A673 (cell line): ENCODE measurements around the gene KLK14. TPM values are rescaled to one million over a fixed set of nuclear protein-coding genes. Genes with fewer than 3 reads are reported as not detected.

ENCODE experiments used
- BruUV-seq: library from RNA; stranded (reverse); fragments of 400-500 nt; replicated peaks from 2 replicates; lab custom pipeline; 2021; lab: Mats Ljungman, UMichigan
- CTCF ChIA-PET: fragments of 300-600 bp; sonication (Branson Sonifier 250); formaldehyde crosslinking; loops from one replicate; lab custom pipeline; 2022; ENCODE audit warnings: antibody characterized with exemption; lab: Charles Lee
- POLR2A ChIA-PET: fragments of 300-600 bp; sonication (Branson Sonifier 250); formaldehyde crosslinking; loops from one replicate; lab custom pipeline; 2022; ENCODE audit warnings: antibody characterized with exemption; ENCODE audit not compliant: low non-redundant PET; lab: Charles Lee
- DNase-seq: peaks from one replicate; pipeline ENCODE4 v3.0.0-alpha.2; 2015; ENCODE audit warnings: low spot score
- H3K27ac ChIP-seq: fragments of 200-600 bp; sonication (generic); 2 replicates; pipeline ENCODE4 v1.5.1; 2016; ENCODE audit warnings: mixed run types, low read depth, mild to moderate bottlenecking, mixed read lengths, antibody characterized with exemption, low read length; ENCODE audit not compliant: poor library complexity, severe bottlenecking
- H3K27me3 ChIP-seq: fragments of 200-600 bp; sonication (generic); replicated peaks from 2 replicates; pipeline ENCODE4 v1.6.1; 2017; ENCODE audit warnings: mixed run types, low read depth, mild to moderate bottlenecking, mixed read lengths, antibody characterized with exemption, low read length; ENCODE audit not compliant: insufficient read depth, poor library complexity
- H3K36me3 ChIP-seq: fragments of 200-600 bp; sonication (generic); 2 replicates; pipeline ENCODE4 v1.6.1; 2016; ENCODE audit warnings: mixed run types, mild to moderate bottlenecking, mixed read lengths, antibody characterized with exemption, low read length; ENCODE audit not compliant: insufficient read depth, poor library complexity, severe bottlenecking
- H3K4me1 ChIP-seq: fragments of 200-600 bp; sonication (generic); 2 replicates; pipeline ENCODE4 v1.6.1; 2017; ENCODE audit warnings: mixed run types, mild to moderate bottlenecking, mixed read lengths, antibody characterized with exemption, low read length; ENCODE audit not compliant: insufficient read depth, poor library complexity, severe bottlenecking
- H3K4me3 ChIP-seq: fragments of 200-600 bp; sonication (generic); 2 replicates; pipeline ENCODE4 v1.5.1; 2016; ENCODE audit warnings: low read depth, mixed run types, mild to moderate bottlenecking, mixed read lengths, low read length; ENCODE audit not compliant: poor library complexity, severe bottlenecking
- H3K9me3 ChIP-seq: fragments of 200-600 bp; sonication (generic); 2 replicates; pipeline ENCODE4 v1.6.1; 2016; ENCODE audit warnings: mixed run types, low read depth, mild to moderate bottlenecking, mixed read lengths, antibody characterized with exemption, low read length; ENCODE audit not compliant: poor library complexity, severe bottlenecking
- EZH2 ChIP-seq: fragments of 200-600 bp; sonication (generic); IDR thresholded peaks from 2 replicates; pipeline ENCODE4 v1.6.1; 2017; ENCODE audit warnings: borderline replicate concordance, low read depth, mild to moderate bottlenecking, mixed read lengths, antibody characterized with exemption, low read length; ENCODE audit not compliant: poor library complexity, severe bottlenecking
- intact Hi-C: fragments of 100-400 bp; cut with micrococcal nuclease; formaldehyde crosslinking; loops from one replicate; pipeline ENCODE4 v1.10.0; 2022; ENCODE audit not compliant: unreplicated experiment
- total RNA-seq: library from RNA; stranded (reverse); gene quantifications from 2 replicates; pipeline ENCODE4 v1.2.3, GENCODE V29; 2021
- TF ChIP-seq, protein P1 (sequence below): fragments of 300-800, 200-600 bp; sonication (generic); conservative IDR thresholded peaks from 2 replicates; pipeline ENCODE4 v1.5.1; 2017; ENCODE audit warnings: low read depth, mild to moderate bottlenecking, antibody characterized with exemption, low read length, moderate library complexity, mixed read lengths

KLK14 gene
- total RNA-seq, 1 experiment from 2014 or later, result 1.2 TPM

DNA sequence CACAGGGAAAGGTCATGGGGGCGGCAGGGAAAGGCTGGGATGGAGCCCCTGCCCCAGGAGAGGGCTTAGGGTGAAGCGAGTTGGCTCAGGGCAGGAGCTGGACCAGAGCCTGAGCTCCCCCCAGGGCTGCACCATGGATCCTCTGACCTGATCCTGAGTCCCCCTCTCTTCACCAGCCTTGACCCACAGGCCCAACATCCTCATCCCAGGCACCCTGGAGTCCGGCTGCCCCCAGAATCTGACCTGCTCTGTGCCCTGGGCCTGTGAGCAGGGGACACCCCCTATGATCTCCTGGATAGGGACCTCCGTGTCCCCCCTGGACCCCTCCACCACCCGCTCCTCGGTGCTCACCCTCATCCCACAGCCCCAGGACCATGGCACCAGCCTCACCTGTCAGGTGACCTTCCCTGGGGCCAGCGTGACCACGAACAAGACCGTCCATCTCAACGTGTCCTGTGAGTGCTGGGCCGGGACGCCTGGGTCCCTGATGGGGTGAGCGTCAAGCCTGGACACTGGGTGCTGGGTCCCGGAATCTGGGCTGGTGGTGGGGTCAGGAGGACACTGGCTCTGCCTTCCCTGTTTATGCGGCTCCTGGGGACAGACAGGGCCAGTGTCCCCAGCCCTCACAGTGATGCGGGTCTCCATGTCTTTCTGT lies 42.9 kb upstream of the KLK14 start:
- intact Hi-C loops, result no loop called here
- H3K4me3 ChIP-seq, result no peak overlapping the region
- ChIA-PET POLR2A (no interaction called here), CTCF (no interaction called here)
- peaks cover 11% of the 10 kb centered on the region for H3K27me3 ChIP-seq
- no peak overlapping the region for H3K27ac ChIP-seq
- H3K36me3 ChIP-seq, result no peaks in the 10 kb centered on the region
- no TSS peak for BruUV-seq
- H3K4me1 ChIP-seq, result no peaks in the 10 kb centered on the region
- H3K9me3 ChIP-seq, result no peaks in the 10 kb centered on the region
- TF ChIP-seq, protein P1, sequence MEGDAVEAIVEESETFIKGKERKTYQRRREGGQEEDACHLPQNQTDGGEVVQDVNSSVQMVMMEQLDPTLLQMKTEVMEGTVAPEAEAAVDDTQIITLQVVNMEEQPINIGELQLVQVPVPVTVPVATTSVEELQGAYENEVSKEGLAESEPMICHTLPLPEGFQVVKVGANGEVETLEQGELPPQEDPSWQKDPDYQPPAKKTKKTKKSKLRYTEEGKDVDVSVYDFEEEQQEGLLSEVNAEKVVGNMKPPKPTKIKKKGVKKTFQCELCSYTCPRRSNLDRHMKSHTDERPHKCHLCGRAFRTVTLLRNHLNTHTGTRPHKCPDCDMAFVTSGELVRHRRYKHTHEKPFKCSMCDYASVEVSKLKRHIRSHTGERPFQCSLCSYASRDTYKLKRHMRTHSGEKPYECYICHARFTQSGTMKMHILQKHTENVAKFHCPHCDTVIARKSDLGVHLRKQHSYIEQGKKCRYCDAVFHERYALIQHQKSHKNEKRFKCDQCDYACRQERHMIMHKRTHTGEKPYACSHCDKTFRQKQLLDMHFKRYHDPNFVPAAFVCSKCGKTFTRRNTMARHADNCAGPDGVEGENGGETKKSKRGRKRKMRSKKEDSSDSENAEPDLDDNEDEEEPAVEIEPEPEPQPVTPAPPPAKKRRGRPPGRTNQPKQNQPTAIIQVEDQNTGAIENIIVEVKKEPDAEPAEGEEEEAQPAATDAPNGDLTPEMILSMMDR, result no peak
- TF ChIP-seq EZH2, result no peak
- no peak for DNase-seq

DNA sequence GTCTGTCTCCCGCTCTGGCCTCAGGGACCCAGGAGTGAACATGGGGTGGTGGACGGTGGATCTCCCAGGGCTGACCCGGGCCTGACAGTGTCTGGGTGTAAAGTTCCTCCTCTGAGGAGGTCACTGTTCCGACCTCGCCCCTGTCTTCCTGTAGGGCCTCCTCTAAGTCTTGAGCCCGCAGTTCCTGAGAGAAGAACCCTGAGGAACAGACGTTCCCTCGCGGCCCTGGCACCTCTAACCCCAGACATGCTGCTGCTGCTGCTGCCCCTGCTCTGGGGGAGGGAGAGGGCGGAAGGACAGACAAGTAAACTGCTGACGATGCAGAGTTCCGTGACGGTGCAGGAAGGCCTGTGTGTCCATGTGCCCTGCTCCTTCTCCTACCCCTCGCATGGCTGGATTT lies 42.0 kb upstream of the KLK14 start, which contains the start of gene SIGLEC9:
SIGLEC9 (plus strand) TSS at position 178 of the 400 bp plus-strand sequence; CDS start at position 247, 69 bp downstream.
- Histone ChIP-seq H3K4me1 (no peaks in the 10 kb centered on the region), H3K36me3 (no peaks in the 10 kb centered on the region), H3K4me3 (no peak within 1 kb of the TSS), H3K27me3 (peaks cover 5% of the 10 kb centered on the region), H3K27ac (no peak within 1 kb of the TSS), H3K9me3 (no peaks in the 10 kb centered on the region)
- ChIA-PET CTCF (no interaction called here), POLR2A (no interaction called here)
- intact Hi-C loops, result no loop called here
- no peak for TF ChIP-seq EZH2
- TF ChIP-seq, protein P1, result no peak
- BruUV-seq, result no TSS peak
- no peak for DNase-seq

DNA sequence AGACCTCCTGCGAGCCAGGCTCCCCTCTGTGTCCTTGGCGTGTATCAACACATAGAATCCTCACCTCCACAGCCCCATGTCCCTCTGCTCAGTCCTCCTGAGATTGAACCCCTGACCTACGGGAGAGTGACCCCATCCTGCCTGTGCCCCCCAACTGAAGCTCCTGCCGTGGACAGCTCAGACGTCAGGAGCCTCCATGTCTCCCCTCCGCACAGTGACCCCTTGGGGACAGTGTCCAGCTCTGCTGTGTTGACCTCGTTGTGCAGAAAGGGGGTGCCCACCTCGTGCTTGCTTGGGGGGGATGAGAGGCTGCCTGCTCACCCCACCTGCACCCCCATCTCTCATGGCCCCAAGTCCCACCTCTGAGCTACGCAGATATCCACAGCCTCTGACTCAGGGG lies 41.5 kb upstream of the KLK14 start:
- BruUV-seq, result no TSS peak
- intact Hi-C loops, result no loop called here
- ChIA-PET POLR2A (no interaction called here), CTCF (no interaction called here)
- peaks cover 5% of the 10 kb centered on the region for H3K27me3 ChIP-seq
- H3K36me3 ChIP-seq, result no peaks in the 10 kb centered on the region
- TF ChIP-seq, protein P1, result no peak
- TF ChIP-seq EZH2, result no peak
- H3K4me3 ChIP-seq, result no peak overlapping the region
- no peaks in the 10 kb centered on the region for H3K9me3 ChIP-seq
- DNase-seq, result no peak
- no peaks in the 10 kb centered on the region for H3K4me1 ChIP-seq
- no peak overlapping the region for H3K27ac ChIP-seq
